ENCODE data around the gene COL13A1.
A peak's percentile ranks its signal among the peaks of the same experiment; 100 is the strongest.

GRCh38 chr10:69918036-69918435, 116.3 kb downstream of the COL13A1 start:
- TF ChIP-seq TEAD4 (IDR thresholded peaks at IDR 0.05; ENCODE audit: low read depth, low read length) = no peak
- no peak for TF ChIP-seq EZH2 (IDR thresholded peaks at IDR 0.05; ENCODE audit: low read depth, low read length, severe bottlenecking)
- no peak for TF ChIP-seq POLR2A (IDR thresholded peaks at IDR 0.05; ENCODE audit: control extremely low read depth in 1 of 2, low read depth in 2 of 2, low read length in 2 of 2)
- TF ChIP-seq CTCF (IDR thresholded peaks at IDR 0.05; ENCODE audit: control extremely low read depth in 1 of 3, insufficient read depth in 1 of 3, low read depth in 1 of 3, low read length in 3 of 3) = peak in 2 of 3 experiments; percentile 6 to 51; a peak in 3 of 4 replicates
- TF ChIP-seq RFX5 (IDR thresholded peaks at IDR 0.05; ENCODE audit: borderline replicate concordance, low read depth, low read length) = no peak
- TF ChIP-seq CEBPB (IDR thresholded peaks at IDR 0.05; ENCODE audit: low read depth, low read length) = no peak
- TF ChIP-seq RAD21 (IDR thresholded peaks at IDR 0.05 in 1 of 2, conservative IDR thresholded peaks at IDR 0.05 in 1 of 2; ENCODE audit: low read depth in 2 of 2, low read length in 2 of 2) = peak in 1 of 2 experiments; percentile 33; a peak in 2 of 4 replicates
- no peak for TF ChIP-seq MAFK (IDR thresholded peaks at IDR 0.05; ENCODE audit: low read depth, low read length)
- no peak for TF ChIP-seq USF2 (IDR thresholded peaks at IDR 0.05; ENCODE audit: low read length)
- no peak for TF ChIP-seq SRF (IDR thresholded peaks at IDR 0.05; ENCODE audit: low read depth, low read length)
- no peak for TF ChIP-seq SIN3A (conservative IDR thresholded peaks at IDR 0.05 in 1 of 2, IDR thresholded peaks at IDR 0.05 in 1 of 2; ENCODE audit: low read depth in 1 of 2, low read length in 2 of 2)
- no peak for TF ChIP-seq POLR2AphosphoS5 (IDR thresholded peaks at IDR 0.05; ENCODE audit: low read depth, low read length)
- no peak for TF ChIP-seq TCF12 (IDR thresholded peaks at IDR 0.05; ENCODE audit: low read depth, low read length)

Data from H1 (cell line).